Activated CD4-positive, alpha-beta T cell treated with anti-CD3 and anti-CD28 coated beads, Interleukin-2, Interleukin-4, amounts not matched to agents 100 ng/mL and 50 ng/mL, durations not matched to agents 16 hours and 8 hours (primary cell): ENCODE measurements around the gene SPAG5.
A peak's percentile ranks its signal among the peaks of the same experiment; 100 is the strongest.
"Not testable (repeated sequence)": the region's sequence is repeated elsewhere in the genome, so short reads cannot be mapped to it uniquely, and the experiment has no call there.

Experiments used
- DNase-seq: peaks from one replicate; pipeline ENCODE4 v3.0.0-alpha.2; 2020; ENCODE audit warnings: low spot score

The SPAG5 gene

DNA sequence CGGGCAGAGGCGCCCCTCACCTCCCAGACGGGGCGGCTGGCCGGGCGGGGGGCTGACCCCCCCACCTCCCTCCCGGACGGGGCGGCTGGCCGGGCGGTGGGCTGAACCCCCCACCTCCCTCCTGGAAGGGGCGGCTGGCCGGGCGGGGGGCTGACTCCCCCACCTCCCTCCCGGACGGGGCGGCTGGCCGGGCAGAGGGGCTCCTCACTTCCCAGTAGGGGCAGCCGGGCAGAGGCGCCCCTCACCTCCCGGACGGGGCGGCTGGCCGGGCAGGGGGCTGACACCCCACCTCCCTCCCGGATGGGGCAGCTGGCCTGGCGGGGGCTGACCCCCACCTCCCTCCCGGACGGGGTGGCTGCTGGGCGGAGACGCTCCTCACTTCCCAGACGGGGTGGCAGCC lies 5.2 kb upstream of the SPAG5 start:
- DNase-seq: not testable (repeated sequence)

DNA sequence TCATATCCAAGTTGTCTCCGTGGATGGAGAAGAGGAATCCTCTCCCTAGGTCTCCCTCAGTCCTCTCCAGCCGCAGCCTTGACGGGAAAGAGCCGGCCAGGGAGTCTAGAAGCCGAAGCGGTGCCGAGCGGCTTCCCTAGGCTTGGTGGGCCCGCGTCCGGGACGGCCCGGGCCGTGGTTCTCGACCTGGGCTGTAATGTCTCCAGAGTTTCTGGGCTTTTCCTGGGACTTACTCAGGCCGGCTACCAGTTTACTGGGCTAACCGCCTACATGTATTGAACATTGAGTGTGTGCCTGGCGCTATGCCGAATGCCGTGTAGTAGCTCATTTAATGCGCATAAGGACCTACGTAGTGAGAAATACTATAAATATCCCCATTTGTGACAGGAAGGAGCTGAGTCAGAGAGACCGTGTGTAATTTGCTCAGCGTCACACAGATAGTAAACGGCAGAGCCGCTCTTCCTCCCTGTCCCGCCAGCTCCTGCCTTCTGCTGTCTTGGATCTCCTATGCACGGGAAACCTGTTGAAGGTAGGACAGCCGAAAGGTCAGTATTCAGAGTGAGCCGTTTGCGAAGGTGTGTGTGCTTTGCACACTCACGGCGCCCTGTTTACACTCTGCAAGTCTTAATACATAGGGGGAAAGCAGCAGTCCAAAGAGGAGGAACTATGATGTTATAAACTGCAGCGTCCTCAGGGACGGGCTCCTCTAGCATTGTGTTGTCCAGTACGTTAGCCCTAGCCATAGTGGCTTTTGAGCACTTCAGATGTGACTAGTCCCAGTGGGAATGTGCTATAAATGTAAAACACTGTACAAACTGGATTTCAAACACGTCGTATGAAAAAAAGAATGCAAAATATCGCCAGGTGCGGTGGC lies 723 bp upstream of the SPAG5 start:
- DNase-seq: peak; percentile 72

- no peak for DNase-seq
These were observed 436 bp downstream of the SPAG5 start for GRCh38 chr17:28598389-28598788.

GRCh38 chr17:28597606-28598383 lies 1.0 kb downstream of the SPAG5 start:
- DNase-seq: no peak

- no peak for DNase-seq
These were observed 6.6 kb downstream of the SPAG5 start for GRCh38 chr17:28592260-28592659.

GRCh38 chr17:28585851-28586250 lies 13.0 kb downstream of the SPAG5 start:
- no peak for DNase-seq

DNA sequence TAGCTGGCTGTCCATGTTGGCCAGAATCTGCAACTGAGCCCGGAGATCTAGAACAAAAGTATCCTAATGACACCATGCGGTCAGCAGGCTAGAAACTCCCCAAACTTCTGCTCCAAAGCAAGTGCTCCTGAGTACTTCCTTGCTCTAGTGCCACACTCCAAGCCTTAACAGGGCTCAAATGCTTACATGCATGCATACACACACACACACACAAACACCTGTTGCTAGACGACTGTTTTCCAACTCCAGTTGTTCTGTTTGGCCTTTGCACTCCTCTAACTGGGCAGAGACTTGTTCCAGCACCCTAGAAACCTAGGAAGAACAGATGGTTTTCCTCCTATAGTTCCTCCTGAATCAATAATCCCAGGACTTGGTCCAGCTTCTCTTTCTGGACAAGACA lies 14.4 kb downstream of the SPAG5 start:
- DNase-seq: no peak

DNA sequence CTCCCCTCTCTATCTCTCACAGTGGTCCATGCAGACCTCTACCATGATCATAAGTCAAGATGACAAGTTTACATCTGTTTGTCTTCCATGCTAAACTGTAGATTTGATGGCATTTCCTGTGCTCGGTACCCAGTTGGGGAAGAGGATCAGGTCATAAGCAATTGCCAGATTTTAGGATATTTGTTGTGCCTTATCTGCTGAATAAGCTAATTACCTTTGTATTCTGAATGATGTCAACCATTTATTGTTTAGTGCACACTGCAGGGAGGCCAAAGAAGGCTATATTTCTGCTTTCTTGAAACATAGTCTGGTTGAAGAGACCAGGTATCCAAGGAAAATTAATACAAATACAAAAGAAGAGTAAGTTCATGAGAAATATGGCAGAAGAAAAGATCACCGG lies 16.3 kb downstream of the SPAG5 start:
- no peak for DNase-seq

GRCh38 chr17:28580959-28581358 lies 17.9 kb downstream of the SPAG5 start:
- no peak for DNase-seq

- peak; percentile 85 for DNase-seq
These were observed 19.3 kb downstream of the SPAG5 start for GRCh38 chr17:28579526-28579925.

- DNase-seq: no peak
These were observed 20.3 kb downstream of the SPAG5 start for GRCh38 chr17:28578246-28579195.

DNA sequence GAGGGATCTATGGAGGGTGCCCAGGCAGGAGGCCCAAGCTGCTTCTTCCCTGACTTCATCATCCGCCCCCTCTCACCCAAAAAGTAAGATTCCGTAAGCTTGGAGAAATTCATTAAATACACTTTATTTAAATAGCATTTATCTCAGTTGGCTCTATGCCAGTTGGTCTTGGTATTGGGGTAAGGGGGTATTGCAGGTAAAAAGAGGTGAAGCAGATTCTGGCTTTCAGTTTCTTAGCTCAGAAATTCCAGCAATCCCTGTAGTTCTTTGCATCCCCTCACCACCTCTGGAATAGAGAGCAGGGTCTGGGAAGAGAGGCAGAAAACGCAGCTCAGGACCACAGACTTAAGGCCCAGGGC lies 21.4 kb downstream of the SPAG5 start:
- no peak for DNase-seq

GRCh38 chr17:28576758-28577465 lies 21.9 kb downstream of the SPAG5 start, which contains the start of gene ALDOC:
Gene ALDOC, minus strand, starts transcription at chr17:28576895. Its CDS starts 1,363 bp downstream, at chr17:28575532.
- DNase-seq: peak; percentile 96

DNA sequence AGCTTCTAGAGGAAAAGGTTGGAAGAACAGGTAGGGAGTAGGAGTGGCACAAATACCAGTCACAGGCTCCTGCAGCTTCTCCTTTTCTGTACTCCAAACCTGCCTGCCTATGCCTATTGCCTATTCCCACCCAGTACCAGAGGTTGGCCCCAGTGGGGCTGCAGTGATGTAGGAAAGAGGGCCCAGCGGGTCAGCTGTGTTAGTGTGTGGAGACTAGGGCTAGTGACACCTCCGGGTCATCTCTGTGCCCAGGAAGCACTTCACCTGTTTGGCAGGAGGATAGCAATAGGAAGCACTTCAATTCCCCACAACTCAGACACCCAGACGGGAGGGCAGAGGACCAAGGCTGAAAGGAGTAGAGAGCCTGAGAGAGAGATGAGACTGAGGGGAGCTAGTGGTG lies 22.8 kb downstream of the SPAG5 start:
- not testable (repeated sequence) for DNase-seq

DNA sequence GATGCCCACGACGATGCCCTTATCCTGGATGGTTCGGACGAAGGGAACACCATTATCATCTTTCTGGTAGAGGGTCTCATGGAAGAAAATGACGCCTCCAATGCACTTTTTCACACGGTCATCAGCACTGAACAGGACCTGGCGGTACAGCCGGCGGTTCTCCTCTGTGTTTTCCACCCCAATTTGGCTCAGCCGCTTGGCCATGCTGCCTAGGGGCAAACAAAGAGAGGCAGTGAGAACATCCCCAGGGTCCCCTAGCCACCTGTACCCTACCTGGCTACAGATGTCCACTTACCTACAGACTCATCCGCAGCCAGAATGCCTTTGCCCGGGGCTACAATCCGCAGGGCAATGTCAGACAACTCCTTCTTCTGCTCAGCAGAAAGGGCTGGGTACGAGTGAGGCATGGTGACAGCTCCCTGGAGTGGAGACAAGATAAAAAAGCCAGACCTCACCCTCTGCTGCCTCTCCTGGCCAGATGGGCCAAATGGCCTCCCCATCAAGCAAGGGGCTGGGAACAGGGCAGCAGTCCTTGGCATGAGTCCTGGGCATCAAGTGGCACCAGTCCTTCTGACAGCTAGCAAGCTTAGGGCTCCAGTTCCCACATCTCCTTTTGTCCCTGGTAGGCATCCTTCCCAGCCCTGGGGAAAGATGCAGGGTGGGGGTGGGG lies 23.6 kb downstream of the SPAG5 start:
- DNase-seq: no peak

DNA sequence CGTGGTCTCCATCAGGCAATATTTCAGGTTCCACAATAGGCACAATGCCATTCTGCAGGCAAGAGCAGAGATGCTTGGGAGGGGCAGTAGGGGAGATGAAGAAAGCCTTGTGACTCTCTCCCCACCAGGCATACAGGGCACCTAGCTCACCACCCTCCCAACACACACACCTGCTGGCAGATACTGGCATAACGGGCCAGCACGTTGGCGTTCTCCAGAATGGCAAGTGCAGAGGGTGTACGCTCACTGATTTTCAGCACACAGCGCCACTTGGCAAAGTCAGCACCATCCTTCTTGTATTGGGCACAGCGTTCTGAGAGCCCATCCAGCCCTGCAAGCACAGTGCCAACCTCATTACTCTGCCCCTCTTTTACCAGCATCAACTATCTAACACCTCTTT lies 24.3 kb downstream of the SPAG5 start:
- no peak for DNase-seq

DNA sequence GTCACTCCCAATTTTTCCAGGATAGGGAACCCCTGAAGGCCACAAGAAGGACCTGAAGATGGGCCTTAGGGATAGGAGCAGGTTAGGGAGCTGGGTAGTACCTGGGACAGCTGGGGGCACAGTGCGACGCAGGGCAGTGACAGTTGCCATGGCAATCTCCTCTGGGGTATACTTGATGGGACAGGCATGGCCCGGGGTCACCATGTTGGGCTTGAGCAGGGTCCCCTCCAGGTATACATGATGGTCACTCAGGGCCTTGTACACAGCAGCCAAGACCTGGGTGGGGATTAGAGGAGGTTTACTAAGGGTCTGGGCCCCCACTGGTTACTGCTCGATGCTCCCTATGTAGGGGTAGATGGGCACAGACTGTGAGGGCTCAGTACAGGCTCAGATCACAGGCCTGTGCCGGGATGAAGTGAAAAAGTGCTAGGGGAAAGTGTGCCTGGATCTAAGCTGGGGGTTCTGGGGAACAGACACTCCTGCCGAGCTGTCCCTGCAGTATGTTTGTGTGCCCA lies 24.8 kb downstream of the SPAG5 start:
- no peak for DNase-seq

GRCh38 chr17:28573521-28573920 lies 25.3 kb downstream of the SPAG5 start:
- DNase-seq: no peak

GRCh38 chr17:28573040-28573380 lies 25.8 kb downstream of the SPAG5 start:
- DNase-seq: no peak

DNA sequence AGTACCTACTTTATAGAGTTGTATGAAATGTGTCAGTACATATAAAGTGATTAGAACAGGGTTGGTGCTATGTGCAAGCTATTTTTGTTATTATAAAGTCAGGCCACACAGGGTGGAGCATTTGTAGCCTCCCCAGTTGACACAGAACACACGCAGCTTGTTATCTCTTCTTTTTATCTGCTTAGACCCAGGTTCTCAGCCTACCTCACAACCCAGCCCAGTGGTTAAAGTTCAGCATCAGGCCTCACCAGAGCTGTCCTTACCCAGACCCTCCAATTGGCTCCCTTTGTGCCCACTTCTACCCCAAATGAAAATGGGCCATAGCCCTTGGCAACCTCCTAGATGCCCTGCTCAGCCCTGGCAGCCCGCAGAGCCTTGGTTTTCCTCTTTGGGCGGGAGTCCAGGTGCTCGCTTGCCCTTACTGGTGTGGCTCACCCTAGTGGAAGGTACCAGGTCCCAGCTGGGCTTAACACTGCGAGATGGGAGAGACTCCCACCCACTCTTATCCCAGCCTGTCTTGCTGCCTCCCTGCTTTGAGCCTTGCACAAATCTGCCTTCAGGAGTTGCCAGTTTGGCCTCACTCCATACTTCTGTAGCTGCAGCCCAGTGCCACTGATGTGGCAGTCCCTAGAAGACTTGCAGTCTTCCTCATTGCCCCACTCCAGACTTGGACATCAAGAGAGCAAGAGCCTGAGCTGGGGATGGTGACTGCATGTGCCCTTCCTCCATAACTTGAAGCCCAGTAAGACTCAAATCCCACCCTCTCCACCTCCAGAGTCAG lies 26.4 kb downstream of the SPAG5 start:
- no peak for DNase-seq
